Heart right ventricle (tissue), 16 donors: ENCODE data around the gene PTP4A1. TPM values are rescaled to one million over a fixed set of nuclear protein-coding genes. Genes with fewer than 3 reads are reported as not detected.

Source experiments
- ATAC-seq, 8 donors: fragments of 200-7000 bp; cut with Tn5 transposase; one replicate each; pipeline ENCODE4 v1.9.1; 2020; ENCODE audit warnings: mild to moderate bottlenecking in 8 of 8, moderate library complexity in 8 of 8, moderate number of reproducible peaks in 1 of 8
- DNase-seq, 2 donors: peaks; one replicate each; pipeline ENCODE4 v3.0.0-alpha.2; 2020
- H3K27ac ChIP-seq, 10 donors: fragments of 200-600 bp; sonication (generic) in 2 of 10; one replicate each; pipeline versions ENCODE4 v1.5.0 to v1.8.0; 2020 to 2022; ENCODE audit warnings: mild to moderate bottlenecking in 3 of 10
- H3K27me3 ChIP-seq, 7 donors: fragments of 200-600 bp; one replicate each; pipeline ENCODE4 v1.8.0; 2021 to 2022; ENCODE audit warnings: mild to moderate bottlenecking in 2 of 7
- H3K36me3 ChIP-seq, 9 donors: fragments of 200-600 bp; sonication (generic) in 1 of 9; one replicate each; pipeline versions ENCODE4 v1.5.0 to v1.8.0; 2020 to 2022; ENCODE audit warnings: mild to moderate bottlenecking in 2 of 9
- H3K4me1 ChIP-seq, 9 donors: fragments of 200-600 bp; sonication (generic) in 1 of 9; one replicate each; pipeline versions ENCODE4 v1.5.0 to v1.8.0; 2020 to 2022; ENCODE audit warnings: mild to moderate bottlenecking in 4 of 9
- H3K4me3 ChIP-seq, 10 donors: fragments of 200-600 bp; sonication (generic) in 2 of 10; one replicate each; pipeline versions ENCODE4 v1.5.0 to v1.8.0; 2020 to 2022; ENCODE audit warnings: mild to moderate bottlenecking in 7 of 10, moderate library complexity in 2 of 10
- H3K9me3 ChIP-seq, 11 donors: fragments of 200-600 bp in 10 of 11; sonication (generic) in 2 of 11; one replicate each; pipeline versions ENCODE4 v1.5.0 to v1.8.0; 2013 to 2022; ENCODE audit warnings: mild to moderate bottlenecking in 2 of 11, control low read depth in 1 of 11, moderate library complexity in 1 of 11
- WGBS, 2 donors: extraction: QIAGEN DNeasy Blood & Tissue Kit; methylation state at CpG; one replicate each; pipeline ENCODE4 v1.1.7; 2013; ENCODE audit warnings: inconsistent platforms in 1 of 2; 5-methylcytosine and 5-hydroxymethylcytosine counted together
- intact Hi-C, 10 donors: fragments of 100-400 bp; cut with DNase I; formaldehyde crosslinking; loops; one replicate each; pipeline versions ENCODE4 v1.11.1 to v1.14.2; 2022
- polyA plus RNA-seq, 2 donors: library from polyadenylated mRNA; stranded (reverse); fragments of 200-250 nt; gene quantifications; one replicate each; pipeline ENCODE4 v1.2.3, GENCODE V29; 2013
- total RNA-seq, 10 donors: library from RNA; stranded (reverse); fragmentation: NEBNext Ultra II Directional in 3 of 10; extraction: Animal tissue kit (Norgen Biotek cat#: 25700) in 3 of 10; gene quantifications; one replicate each; pipeline versions ENCODE4 v1.2.1 to v1.2.4, GENCODE V29; 2021 to 2023
- TF ChIP-seq, protein P1 (sequence below), 9 donors: fragments of 200-600 bp; sonication (generic) in 2 of 9; IDR thresholded peaks; one replicate each; pipeline versions ENCODE4 v1.5.0 to v1.8.0; 2021 to 2022; ENCODE audit warnings: antibody characterized with exemption in 9 of 9, mild to moderate bottlenecking in 5 of 9, moderate library complexity in 1 of 9
- donor health status: Arrhythmogenic right ventricular cardiomyopathy.
- donor health status: ischemic (EF 13 %, LVEDD 7.1; RV severe dilation, severe dysfunction).
- donor health status: healthy with polysubstance abuse.
- donor health status: DM: no; HTN: yes; CAD: no.
- donor health status: DM: no; HTN: no; CAD: no.
- donor health status: ischemic (EF 25% LVEDD 6.9; RV normal size, moderate dysfunction).
- donor health status: ischemic (EF 25% LVEDD 5.7; RV mildly dilated, moderate dysfunction).
- donor health status: healthy.
- donor health status: DM: yes; HTN: yes; CAD: no.
- donor health status: Ischemic cardiomyopathy.
- donor health status: ischemic (EF 35%, LVEDD 5.7; RV mildly dilated, moderate dysfunction).
- donor health status: nonischemic (EF 11% LVEDD 7.7; RV severe dilation, severe dysfunction).
- donor health status: DM: yes; HTN: yes; CAD: no.
- donor health status: PGD.
- donor health status: ischemic (EF 29% LVEDD 5.4; RV normal size, mild dysfunction).
- donor health status: nonischemic (EF 23%, LVEDD 6.1; RV moderate dilation, normal function).

Gene PTP4A1
- total and polyA plus RNA-seq, 12 donors = 2.6 to 69.9 (median 49.8) TPM

DNA sequence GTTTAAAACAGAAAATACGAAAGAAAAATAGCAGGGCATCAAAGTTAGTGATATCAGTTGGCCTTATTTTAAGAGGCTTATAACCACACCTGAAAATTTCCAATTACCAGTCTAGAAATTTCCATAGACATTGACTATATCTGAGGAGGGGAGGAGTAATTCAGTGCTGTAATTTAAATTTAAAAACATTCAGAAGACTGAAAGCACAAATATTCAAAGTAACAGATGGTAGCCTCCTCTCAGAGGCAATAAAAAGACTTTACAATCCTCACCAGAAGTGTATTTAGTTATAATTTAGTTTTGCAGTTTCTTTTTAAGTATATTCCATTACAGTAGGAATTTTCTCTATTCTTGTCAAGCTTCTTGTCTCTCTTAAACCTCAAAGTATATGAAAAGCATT lies 18.4 kb upstream of the PTP4A1 start:
- ATAC-seq = no peak
- peaks cover 0 to 3% (median 0%) of the 10 kb centered on the region in 7 donors for H3K27me3 ChIP-seq

DNA sequence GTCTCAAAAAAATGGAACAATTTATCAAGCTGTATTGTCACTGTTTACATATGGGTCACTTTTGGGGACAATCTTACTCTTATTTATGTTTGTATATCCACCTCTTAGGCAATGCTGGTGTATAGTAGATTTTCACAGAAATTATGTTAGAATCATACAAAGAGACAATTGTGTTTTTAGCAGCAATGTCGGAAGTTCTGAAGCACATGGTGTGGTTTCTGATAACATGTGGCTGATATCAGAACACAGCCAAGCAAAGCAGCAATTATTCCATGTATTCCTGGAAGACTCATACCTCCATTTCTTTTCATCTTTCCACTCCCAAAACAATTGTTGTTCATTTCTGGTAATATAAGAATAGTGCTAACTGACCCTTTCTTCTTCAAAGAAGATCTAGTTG lies 17.5 kb upstream of the PTP4A1 start:
- TF ChIP-seq, protein P1, sequence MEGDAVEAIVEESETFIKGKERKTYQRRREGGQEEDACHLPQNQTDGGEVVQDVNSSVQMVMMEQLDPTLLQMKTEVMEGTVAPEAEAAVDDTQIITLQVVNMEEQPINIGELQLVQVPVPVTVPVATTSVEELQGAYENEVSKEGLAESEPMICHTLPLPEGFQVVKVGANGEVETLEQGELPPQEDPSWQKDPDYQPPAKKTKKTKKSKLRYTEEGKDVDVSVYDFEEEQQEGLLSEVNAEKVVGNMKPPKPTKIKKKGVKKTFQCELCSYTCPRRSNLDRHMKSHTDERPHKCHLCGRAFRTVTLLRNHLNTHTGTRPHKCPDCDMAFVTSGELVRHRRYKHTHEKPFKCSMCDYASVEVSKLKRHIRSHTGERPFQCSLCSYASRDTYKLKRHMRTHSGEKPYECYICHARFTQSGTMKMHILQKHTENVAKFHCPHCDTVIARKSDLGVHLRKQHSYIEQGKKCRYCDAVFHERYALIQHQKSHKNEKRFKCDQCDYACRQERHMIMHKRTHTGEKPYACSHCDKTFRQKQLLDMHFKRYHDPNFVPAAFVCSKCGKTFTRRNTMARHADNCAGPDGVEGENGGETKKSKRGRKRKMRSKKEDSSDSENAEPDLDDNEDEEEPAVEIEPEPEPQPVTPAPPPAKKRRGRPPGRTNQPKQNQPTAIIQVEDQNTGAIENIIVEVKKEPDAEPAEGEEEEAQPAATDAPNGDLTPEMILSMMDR (IDR thresholded peaks at IDR 0.05) = no peak
- Histone ChIP-seq H3K27me3 (peaks cover 0 to 3% (median 0%) of the 10 kb centered on the region in 7 donors), H3K9me3 (peaks cover 0 to 4% (median 0%) of the 10 kb centered on the region in 11 donors), H3K4me3 (no peak overlapping the region), H3K27ac (no peak overlapping the region), H3K4me1 (peaks cover 0 to 12% (median 0%) of the 10 kb centered on the region in 9 donors), H3K36me3 (no peaks in the 10 kb centered on the region)
- ATAC-seq = no peak
- no peak for DNase-seq
- WGBS, 2 donors = 48 to 67% methylated on average over 1 of the region's 1 CpG
- intact Hi-C loops = no loop called here

More for the DNA sequence above, 18.4 kb upstream of the PTP4A1 start:
- WGBS, 2 donors = 60 to 70% methylated on average over 1 of the region's 1 CpG
- H3K27ac ChIP-seq = peak overlapping the region in 6 of 10 donors; percentile 8 to 64 (median 36)
- DNase-seq = no peak
- peaks cover 0 to 4% (median 0%) of the 10 kb centered on the region in 11 donors for H3K9me3 ChIP-seq
- no peak overlapping the region for H3K4me3 ChIP-seq
- intact Hi-C loops = no loop called here
- no peaks in the 10 kb centered on the region for H3K36me3 ChIP-seq
- TF ChIP-seq, protein P1 (IDR thresholded peaks at IDR 0.05) = no peak
- peaks cover 0 to 12% (median 0%) of the 10 kb centered on the region in 9 donors for H3K4me1 ChIP-seq

DNA sequence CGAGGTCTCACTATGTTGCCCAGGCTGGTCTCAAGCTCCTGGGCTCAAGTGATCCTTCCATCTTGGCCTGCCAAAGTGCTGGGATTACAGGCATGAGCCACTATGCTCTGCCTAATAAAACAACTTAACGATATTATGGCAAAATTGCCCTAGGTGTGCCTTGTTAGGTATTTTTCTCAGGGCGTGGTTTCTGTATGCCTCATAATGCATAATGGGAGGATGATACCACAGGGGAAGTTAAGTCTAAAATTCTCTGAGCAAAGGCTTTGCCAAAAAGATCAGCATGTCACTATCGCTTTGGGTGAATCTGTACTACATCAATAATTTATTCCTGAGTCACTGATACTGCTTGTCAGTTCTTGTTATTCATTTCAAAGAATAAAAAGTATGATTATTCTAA lies 15.9 kb upstream of the PTP4A1 start:
- WGBS, 2 donors = 84 to 86% methylated on average over 4 of the region's 4 CpGs
- H3K9me3 ChIP-seq = peaks cover 0 to 4% (median 0%) of the 10 kb centered on the region in 11 donors
- DNase-seq (no peak), ATAC-seq (no peak)
- intact Hi-C loops = no loop called here
- H3K36me3 ChIP-seq = no peaks in the 10 kb centered on the region
- TF ChIP-seq, protein P1 (IDR thresholded peaks at IDR 0.05) = no peak
- no peak overlapping the region for H3K4me3 ChIP-seq
- no peak overlapping the region for H3K27ac ChIP-seq
- H3K27me3 ChIP-seq = peaks cover 0 to 3% (median 0%) of the 10 kb centered on the region in 7 donors
- peaks cover 0 to 12% (median 0%) of the 10 kb centered on the region in 9 donors for H3K4me1 ChIP-seq

DNA sequence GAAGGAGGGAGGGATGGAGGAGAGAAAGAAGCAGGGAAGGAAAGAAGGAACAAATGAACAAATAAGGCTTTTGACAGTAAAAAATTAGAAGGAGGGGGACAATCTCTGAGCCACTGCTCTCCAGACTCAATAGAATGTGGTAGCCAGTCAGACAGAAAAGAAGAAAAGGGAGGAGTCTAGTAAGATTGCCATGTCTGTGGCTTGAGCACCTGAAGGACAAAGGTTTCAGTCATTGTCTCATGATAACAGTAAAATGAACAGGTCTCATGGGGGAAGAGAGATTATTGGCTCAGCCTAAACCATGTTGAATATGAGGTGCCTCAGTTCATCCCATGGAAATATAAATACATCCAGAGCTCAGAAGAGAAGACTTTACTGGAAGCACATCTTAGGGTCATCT lies 14.0 kb upstream of the PTP4A1 start:
- intact Hi-C loops = no loop called here
- TF ChIP-seq, protein P1 (IDR thresholded peaks at IDR 0.05) = no peak
- ATAC-seq (no peak), DNase-seq (no peak)
- Histone ChIP-seq H3K4me3 (no peak overlapping the region), H3K27ac (no peak overlapping the region), H3K9me3 (no peaks in the 10 kb centered on the region), H3K27me3 (peaks cover 0 to 3% (median 0%) of the 10 kb centered on the region in 7 donors), H3K4me1 (peaks cover 0 to 9% (median 0%) of the 10 kb centered on the region in 9 donors), H3K36me3 (no peaks in the 10 kb centered on the region)
